K562 (cell line): ENCODE results near the gene DIRAS1. TPM values are rescaled to one million over a fixed set of nuclear protein-coding genes. Genes with fewer than 3 reads are reported as not detected.

ENCODE experiments used
- CHD7 ChIP-seq: fragments of 200-600 bp; sonication (generic); IDR thresholded peaks from one replicate; pipeline ENCODE4 v1.6.1; 2012; ENCODE audit warnings: mild to moderate bottlenecking, low read depth, low read length, inconsistent platforms
- DLX4 ChIP-seq: fragments of 250-450 bp; sonication (Bioruptor Pico); IDR thresholded peaks from 2 replicates; pipeline ENCODE4 v1.6.1; 2021; ENCODE audit warnings: mild to moderate bottlenecking
- GATA2 ChIP-seq: sonication (generic); formaldehyde crosslinking; IDR thresholded peaks from 2 replicates; pipeline ENCODE4 v1.4.0; 2020; ENCODE audit warnings: mild to moderate bottlenecking, missing genetic modification reagents
- HMGN3 ChIP-seq: IDR thresholded peaks from 2 replicates; pipeline ENCODE4 v1.6.1; 2011; ENCODE audit warnings: borderline replicate concordance, low read depth, mild to moderate bottlenecking, mixed read lengths, low read length; ENCODE audit not compliant: insufficient read length; ENCODE audit errors: extremely low read depth
- RHOXF2B ChIP-seq: fragments of 250-450 bp; sonication (Bioruptor Pico); conservative IDR thresholded peaks from 2 replicates; pipeline ENCODE4 v1.5.1; 2021
- THAP12 ChIP-seq: fragments of 250-450 bp; sonication (Bioruptor Pico); IDR thresholded peaks from 2 replicates; pipeline ENCODE4 v1.9.0; 2021; ENCODE audit warnings: mild to moderate bottlenecking, inconsistent platforms
- ZNF217 ChIP-seq: sonication (generic); formaldehyde crosslinking; IDR thresholded peaks from 2 replicates; pipeline ENCODE4 v1.8.0; 2022; ENCODE audit warnings: mild to moderate bottlenecking, missing genetic modification reagents
- polyA plus RNA-seq, 8 experiments: library from polyadenylated mRNA; depleted of rRNA in 4 of 8; stranded (reverse) in 5 of 8; unstranded in 3 of 8; fragments of >200 nt; fragmentation: Nextera tagmentation in 2 of 8; fragmentation: Illumina TruSeq in 1 of 8; extraction: Ambion mirVana in 2 of 8; extraction: Trizol in 1 of 8; gene quantifications; 2 replicates each; pipeline versions ENCODE4 v1.2.1 to v1.2.3, GENCODE V29; 2011 to 2014; ENCODE audit warnings: inconsistent platforms in 1 of 8, missing spikeins in 1 of 8
- total RNA-seq, 7 experiments: library from RNA; depleted of rRNA in 6 of 7; stranded (reverse); fragments of >200 nt in 6 of 7; fragmentation: Illumina TruSeq in 2 of 7; extraction: Trizol in 2 of 7; gene quantifications; 2 replicates each; pipeline versions ENCODE4 v1.2.1 to v1.2.3, GENCODE V29; 2011 to 2021; ENCODE audit warnings: low replicate concordance in 1 of 7
- TF ChIP-seq, protein P1 (sequence below): fragments of 450-650 bp; IDR thresholded peaks from 2 replicates; pipeline ENCODE4 v1.6.1; 2016; ENCODE audit warnings: low read depth, mild to moderate bottlenecking, moderate library complexity

Gene DIRAS1
- total and polyA plus RNA-seq, 9 of the 15 experiments (the other 6 are each of a cell fraction or from before 2014, with no cell fraction given): 0.11 to 12.0 (median 2.9) TPM

- TF ChIP-seq CHD7 (no peak), GATA2 (CRISPR knock-in tag) (no peak), HMGN3 (no peak), DLX4 (CRISPR knock-in tag) (no peak), THAP12 (CRISPR knock-in tag) (no peak), ZNF217 (CRISPR knock-in tag) (no peak), RHOXF2B (CRISPR knock-in tag) (no peak)
- TF ChIP-seq, protein P1, sequence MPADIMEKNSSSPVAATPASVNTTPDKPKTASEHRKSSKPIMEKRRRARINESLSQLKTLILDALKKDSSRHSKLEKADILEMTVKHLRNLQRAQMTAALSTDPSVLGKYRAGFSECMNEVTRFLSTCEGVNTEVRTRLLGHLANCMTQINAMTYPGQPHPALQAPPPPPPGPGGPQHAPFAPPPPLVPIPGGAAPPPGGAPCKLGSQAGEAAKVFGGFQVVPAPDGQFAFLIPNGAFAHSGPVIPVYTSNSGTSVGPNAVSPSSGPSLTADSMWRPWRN: no peak
These were observed 49.2 kb upstream of the DIRAS1 start (continued) for GRCh38 chr19:2770055-2771013.
